ENCODE data around the gene SNX27. TPM values are rescaled to one million over a fixed set of nuclear protein-coding genes. Genes with fewer than 3 reads are reported as not detected.

Gene SNX27
- total RNA-seq (31.1 and 38.1 TPM in 2 replicates), polyA plus RNA-seq (24.4 and 29.5 TPM in 2 replicates), polyA minus RNA-seq (ENCODE audit: low replicate concordance) (28.5 and 30.9 TPM in 2 replicates)
- 8.6 and 13.3 TPM in 2 replicates for polyA plus RNA-seq (2012)

- peaks cover 4% of the 10 kb centered on the region for H3K4me1 ChIP-seq (ENCODE audit: control insufficient read depth, extremely low read depth, insufficient read depth, low read length)
- no peaks in the 10 kb centered on the region for H3K27me3 ChIP-seq (ENCODE audit: control insufficient read depth, insufficient read depth, low read length)
- peaks cover 13% of the 10 kb centered on the region for H3K79me2 ChIP-seq (ENCODE audit: control insufficient read depth, insufficient read depth, low read length)
- TF ChIP-seq EZH2 (IDR thresholded peaks at IDR 0.05; ENCODE audit: low read length, missing control alignments) (no peak), CTCF (conservative IDR thresholded peaks at IDR 0.05 in 1 of 2, IDR thresholded peaks at IDR 0.05 in 1 of 2; ENCODE audit: low read depth in 1 of 2, low read length in 2 of 2) (no peak)
- H3K9me3 ChIP-seq (ENCODE audit: control insufficient read depth, insufficient read depth, low read depth, low read length), result no peaks in the 10 kb centered on the region
- peak within 1 kb of the TSS; percentile 65 for H2AFZ ChIP-seq (ENCODE audit: low read length)
- H3K4me3 ChIP-seq (replicated peaks in 1 of 4; ENCODE audit: control extremely low read depth in 1 of 4, insufficient read depth in 1 of 4, low read depth in 3 of 4, low read length in 4 of 4), result peak within 1 kb of the TSS; percentile 77 to 86 (median 80)
- DNase-seq (ENCODE audit: low read depth in 2 of 2), result peak; percentile 92 to 94
- peak within 1 kb of the TSS; percentile 86 for H3K4me2 ChIP-seq (ENCODE audit: extremely low read depth, insufficient read depth, low read length)
- H3K9ac ChIP-seq (ENCODE audit: insufficient read depth, low read length), result peak within 1 kb of the TSS; percentile 89
- no peaks in the 10 kb centered on the region for H3K36me3 ChIP-seq (ENCODE audit: control insufficient read depth, insufficient read depth, low read length)
- H4K20me1 ChIP-seq (ENCODE audit: control insufficient read depth, extremely low read depth, insufficient read depth, low read length), result no peaks in the 10 kb centered on the region
- H3K27ac ChIP-seq (ENCODE audit: insufficient read depth, low read length), result peak within 1 kb of the TSS; percentile 88
Observed at GRCh38 chr1:151611832-151612500, at the start of gene SNX27. Gene SNX27 (plus strand): TSS chr1:151612050. CDS start chr1:151612202, 152 bp downstream.

- no peaks in the 10 kb centered on the region for H3K9me3 ChIP-seq (ENCODE audit: control insufficient read depth, insufficient read depth, low read depth, low read length)
- no peak overlapping the region for H2AFZ ChIP-seq (ENCODE audit: low read length)
- no peaks in the 10 kb centered on the region for H3K36me3 ChIP-seq (ENCODE audit: control insufficient read depth, insufficient read depth, low read length)
- H3K4me2 ChIP-seq (ENCODE audit: extremely low read depth, insufficient read depth, low read length), result no peak overlapping the region
- H3K4me3 ChIP-seq (replicated peaks in 1 of 4; ENCODE audit: control extremely low read depth in 1 of 4, insufficient read depth in 1 of 4, low read depth in 3 of 4, low read length in 4 of 4), result no peak overlapping the region
- no peak overlapping the region for H3K27ac ChIP-seq (ENCODE audit: insufficient read depth, low read length)
- H3K79me2 ChIP-seq (ENCODE audit: control insufficient read depth, insufficient read depth, low read length), result no peaks in the 10 kb centered on the region
- no peak overlapping the region for H3K9ac ChIP-seq (ENCODE audit: insufficient read depth, low read length)
- H4K20me1 ChIP-seq (ENCODE audit: control insufficient read depth, extremely low read depth, insufficient read depth, low read length), result no peaks in the 10 kb centered on the region
- H3K4me1 ChIP-seq (ENCODE audit: control insufficient read depth, extremely low read depth, insufficient read depth, low read length), result no peaks in the 10 kb centered on the region
- DNase-seq (ENCODE audit: low read depth in 2 of 2), result no peak
- no peaks in the 10 kb centered on the region for H3K27me3 ChIP-seq (ENCODE audit: control insufficient read depth, insufficient read depth, low read length)
- TF ChIP-seq EZH2 (IDR thresholded peaks at IDR 0.05; ENCODE audit: low read length, missing control alignments) (no peak), CTCF (conservative IDR thresholded peaks at IDR 0.05 in 1 of 2, IDR thresholded peaks at IDR 0.05 in 1 of 2; ENCODE audit: low read depth in 1 of 2, low read length in 2 of 2) (no peak)
Observed at GRCh38 chr1:151562661-151563060, 49.2 kb upstream of the SNX27 start.

DNA sequence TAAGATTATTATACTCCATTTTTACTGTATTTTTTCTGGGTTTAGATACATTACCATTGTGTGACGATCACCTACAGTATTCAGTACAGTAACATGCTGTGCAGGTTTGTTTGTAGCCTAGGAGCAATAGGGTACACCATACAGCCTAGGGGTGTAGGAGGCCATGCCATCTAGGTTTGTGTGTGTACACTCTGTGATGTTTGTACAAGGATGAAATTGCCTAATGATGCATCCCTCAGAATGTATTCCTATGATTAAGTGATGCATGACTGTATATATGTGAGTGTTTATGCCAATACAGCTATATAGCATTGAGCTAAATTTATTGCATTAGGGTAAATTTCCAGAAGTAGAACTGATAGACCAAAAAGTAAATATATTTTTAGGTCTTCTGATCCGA is 48.5 kb upstream of the SNX27 start:
- Histone ChIP-seq H3K27ac (ENCODE audit: insufficient read depth, low read length) (no peak overlapping the region), H3K9ac (ENCODE audit: insufficient read depth, low read length) (no peak overlapping the region), H3K9me3 (ENCODE audit: control insufficient read depth, insufficient read depth, low read depth, low read length) (no peaks in the 10 kb centered on the region), H4K20me1 (ENCODE audit: control insufficient read depth, extremely low read depth, insufficient read depth, low read length) (no peaks in the 10 kb centered on the region), H3K36me3 (ENCODE audit: control insufficient read depth, insufficient read depth, low read length) (no peaks in the 10 kb centered on the region), H3K4me2 (ENCODE audit: extremely low read depth, insufficient read depth, low read length) (no peak overlapping the region), H3K4me1 (ENCODE audit: control insufficient read depth, extremely low read depth, insufficient read depth, low read length) (no peaks in the 10 kb centered on the region), H3K4me3 (replicated peaks in 1 of 4; ENCODE audit: control extremely low read depth in 1 of 4, insufficient read depth in 1 of 4, low read depth in 3 of 4, low read length in 4 of 4) (no peak overlapping the region), H3K79me2 (ENCODE audit: control insufficient read depth, insufficient read depth, low read length) (no peaks in the 10 kb centered on the region), H3K27me3 (ENCODE audit: control insufficient read depth, insufficient read depth, low read length) (no peaks in the 10 kb centered on the region), H2AFZ (ENCODE audit: low read length) (no peak overlapping the region)
- TF ChIP-seq EZH2 (IDR thresholded peaks at IDR 0.05; ENCODE audit: low read length, missing control alignments) (no peak), CTCF (conservative IDR thresholded peaks at IDR 0.05 in 1 of 2, IDR thresholded peaks at IDR 0.05 in 1 of 2; ENCODE audit: low read depth in 1 of 2, low read length in 2 of 2) (no peak)
- DNase-seq (ENCODE audit: low read depth in 2 of 2), result no peak

All from fibroblast of lung (primary cell).